Lower lobe of right lung (tissue), 2 donors: Measurements from ENCODE around the gene INHBB. TPM values are rescaled to one million over a fixed set of nuclear protein-coding genes. Genes with fewer than 3 reads are reported as not detected.

ENCODE experiments used
- ATAC-seq, 2 donors: fragments of 200-7000 bp; cut with Tn5 transposase; one replicate each; pipeline ENCODE4 v1.9.1; 2020 to 2022; ENCODE audit warnings: mild to moderate bottlenecking in 2 of 2, moderate library complexity in 2 of 2
- DNase-seq: peaks from one replicate; pipeline ENCODE4 v3.0.0-alpha.2; 2020
- H3K27ac ChIP-seq: fragments of 200-600 bp; one replicate; pipeline ENCODE4 v1.8.0; 2022
- H3K27me3 ChIP-seq: fragments of 200-600 bp; one replicate; pipeline ENCODE4 v1.8.0; 2022; ENCODE audit warnings: low read depth
- H3K36me3 ChIP-seq: fragments of 200-600 bp; one replicate; pipeline ENCODE4 v1.8.0; 2022; ENCODE audit warnings: mild to moderate bottlenecking
- H3K4me1 ChIP-seq: fragments of 200-600 bp; one replicate; pipeline ENCODE4 v1.8.0; 2022
- H3K4me3 ChIP-seq: fragments of 200-600 bp; one replicate; pipeline ENCODE4 v1.8.0; 2022; ENCODE audit warnings: mild to moderate bottlenecking
- H3K9me3 ChIP-seq: fragments of 200-600 bp; one replicate; pipeline ENCODE4 v1.8.0; 2022
- CTCF ChIP-seq: fragments of 200-600 bp; IDR thresholded peaks from one replicate; pipeline ENCODE4 v1.8.0; 2022; ENCODE audit warnings: antibody characterized with exemption, mild to moderate bottlenecking
- intact Hi-C: fragments of 100-400 bp; cut with DNase I; formaldehyde crosslinking; loops from one replicate; pipeline ENCODE4 v1.11.0; 2022
- total RNA-seq: library from RNA; stranded (reverse); fragmentation: NEBNext Ultra II Directional; extraction: Animal tissue kit (Norgen Biotek cat#: 25700); gene quantifications from one replicate; pipeline ENCODE4 v1.2.1, GENCODE V29; 2021
- donor health status: DM: no; HTN: yes; CAD: no; lungs with severe emphysema.

The INHBB gene
- total RNA-seq, 1 donor from 2014 or later: 5.2 TPM

GRCh38 chr2:120376679-120377640 is 31.0 kb downstream of the INHBB start:
- Histone ChIP-seq H3K9me3 (no peaks in the 10 kb centered on the region), H3K36me3 (no peaks in the 10 kb centered on the region), H3K4me1 (no peaks in the 10 kb centered on the region), H3K27me3 (peaks cover 11% of the 10 kb centered on the region), H3K27ac (no peak overlapping the region), H3K4me3 (no peak overlapping the region)
- ATAC-seq (no peak), DNase-seq (no peak)
- no peak for TF ChIP-seq CTCF
- intact Hi-C loops: no loop called here

GRCh38 chr2:120378605-120379004 is 32.7 kb downstream of the INHBB start:
- Histone ChIP-seq H3K4me3 (no peak overlapping the region), H3K4me1 (no peaks in the 10 kb centered on the region), H3K36me3 (no peaks in the 10 kb centered on the region), H3K9me3 (no peaks in the 10 kb centered on the region), H3K27ac (no peak overlapping the region), H3K27me3 (peaks cover 11% of the 10 kb centered on the region)
- intact Hi-C loops: no loop called here
- TF ChIP-seq CTCF: no peak
- no peak for ATAC-seq
- peak; percentile 6 for DNase-seq

- peak in 1 of 2 donors; percentile 10 for ATAC-seq
- Histone ChIP-seq H3K27me3 (peaks cover 11% of the 10 kb centered on the region), H3K9me3 (no peaks in the 10 kb centered on the region), H3K4me1 (no peaks in the 10 kb centered on the region), H3K4me3 (no peak overlapping the region), H3K36me3 (no peaks in the 10 kb centered on the region), H3K27ac (no peak overlapping the region)
- DNase-seq: no peak
- intact Hi-C loops: no loop called here
- no peak for TF ChIP-seq CTCF
Observed at GRCh38 chr2:120379916-120380893, 34.3 kb downstream of the INHBB start.

GRCh38 chr2:120381192-120381591 is 35.3 kb downstream of the INHBB start:
- H3K27me3 ChIP-seq: peaks cover 11% of the 10 kb centered on the region
- intact Hi-C loops: no loop called here

More at GRCh38 chr2:120381192-120381591, 35.3 kb downstream of the INHBB start:
- Histone ChIP-seq H3K4me1 (no peaks in the 10 kb centered on the region), H3K4me3 (no peak overlapping the region), H3K36me3 (no peaks in the 10 kb centered on the region), H3K9me3 (no peaks in the 10 kb centered on the region), H3K27ac (no peak overlapping the region)
- DNase-seq (no peak), ATAC-seq (no peak)
- TF ChIP-seq CTCF: no peak
